Activated T-cell treated with anti-CD3 and anti-CD28 coated beads for 24 hours (primary cell): ENCODE results near the gene APP.

Source experiments
- DNase-seq: peaks from one replicate; pipeline ENCODE4 v3.0.0-alpha.2; 2020; ENCODE audit warnings: low read depth

Gene APP

DNA sequence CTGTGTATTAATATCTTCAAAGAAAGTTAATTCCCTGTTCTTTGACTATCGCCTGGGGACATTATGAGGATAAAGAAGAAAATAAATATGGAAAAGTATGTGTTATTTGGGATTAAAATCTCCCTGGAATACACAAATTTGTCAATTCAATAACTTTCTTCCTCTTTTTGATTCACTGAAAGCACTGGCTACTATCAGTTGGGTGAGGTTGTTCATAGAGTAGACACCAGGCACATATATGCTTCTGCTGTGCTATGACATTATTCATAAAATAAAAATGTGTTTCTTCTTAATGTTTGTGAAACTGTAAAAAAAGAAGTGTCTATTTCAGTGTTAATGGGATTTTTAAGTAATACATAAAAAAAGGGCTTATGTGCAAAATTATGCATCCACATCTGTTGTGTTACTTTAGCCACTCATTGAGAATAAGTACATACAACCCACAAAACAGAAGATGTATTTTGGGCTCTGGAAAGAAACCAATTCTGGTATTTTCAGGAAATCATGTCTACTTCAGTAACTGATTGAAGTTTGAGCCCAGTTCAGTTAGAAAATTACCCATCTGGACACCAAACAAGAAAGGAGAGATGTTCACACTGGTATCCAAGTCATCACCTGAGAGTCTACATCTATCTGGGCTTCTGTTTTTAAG lies 266.4 kb downstream of the APP start:
- DNase-seq: no peak

GRCh38 chr21:25903607-25904006 lies 267.0 kb downstream of the APP start:
- DNase-seq: no peak

DNA sequence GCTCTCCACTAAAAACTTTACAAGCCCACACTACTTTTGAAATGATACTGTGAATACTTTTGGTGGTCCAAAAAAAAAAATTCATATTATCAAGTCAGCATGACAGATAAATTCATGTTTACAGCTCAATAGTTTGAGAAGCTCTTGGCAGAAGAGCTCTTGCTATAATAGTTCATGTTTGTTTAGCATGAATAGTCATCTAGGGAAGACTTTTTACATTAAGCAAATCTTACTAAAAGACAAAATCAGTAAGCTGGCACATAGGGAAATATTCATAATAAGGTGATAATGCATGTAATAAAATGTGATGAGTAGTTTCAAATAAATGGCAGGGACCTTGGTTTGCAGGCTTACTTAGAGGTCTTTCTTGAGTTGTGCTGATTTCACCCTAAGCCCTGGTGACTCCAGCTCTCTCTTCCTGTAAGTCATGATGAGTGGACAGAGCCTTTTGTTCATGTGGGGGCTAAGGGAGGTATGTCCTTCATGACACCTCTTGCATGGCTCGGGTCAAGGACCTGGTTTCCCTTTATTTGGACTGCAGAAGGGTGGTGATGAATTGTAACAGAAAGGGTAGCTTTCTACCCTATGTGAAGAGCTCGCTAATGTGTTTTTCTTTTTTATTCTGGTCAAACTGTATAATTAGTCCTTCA lies 269.1 kb downstream of the APP start:
- no peak for DNase-seq

GRCh38 chr21:25898671-25899070 lies 271.9 kb downstream of the APP start:
- no peak for DNase-seq

DNA sequence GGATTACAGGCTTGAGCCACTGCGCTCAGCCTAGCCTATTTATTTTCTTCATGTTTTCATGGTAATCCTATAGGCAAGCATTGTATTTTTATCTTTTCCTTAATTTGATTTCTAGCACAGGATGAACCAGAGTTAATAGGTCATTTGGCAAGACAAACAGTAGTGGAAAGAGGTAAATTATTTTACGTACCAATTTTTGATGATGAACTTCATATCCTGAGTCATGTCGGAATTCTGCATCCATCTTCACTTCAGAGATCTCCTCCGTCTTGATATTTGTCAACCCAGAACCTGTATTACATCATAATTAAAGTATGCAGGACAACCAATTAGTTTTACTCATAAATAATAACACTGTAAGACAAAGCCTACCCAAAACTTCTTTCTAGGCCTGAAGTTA lies 273.2 kb downstream of the APP start:
- DNase-seq: no peak

DNA sequence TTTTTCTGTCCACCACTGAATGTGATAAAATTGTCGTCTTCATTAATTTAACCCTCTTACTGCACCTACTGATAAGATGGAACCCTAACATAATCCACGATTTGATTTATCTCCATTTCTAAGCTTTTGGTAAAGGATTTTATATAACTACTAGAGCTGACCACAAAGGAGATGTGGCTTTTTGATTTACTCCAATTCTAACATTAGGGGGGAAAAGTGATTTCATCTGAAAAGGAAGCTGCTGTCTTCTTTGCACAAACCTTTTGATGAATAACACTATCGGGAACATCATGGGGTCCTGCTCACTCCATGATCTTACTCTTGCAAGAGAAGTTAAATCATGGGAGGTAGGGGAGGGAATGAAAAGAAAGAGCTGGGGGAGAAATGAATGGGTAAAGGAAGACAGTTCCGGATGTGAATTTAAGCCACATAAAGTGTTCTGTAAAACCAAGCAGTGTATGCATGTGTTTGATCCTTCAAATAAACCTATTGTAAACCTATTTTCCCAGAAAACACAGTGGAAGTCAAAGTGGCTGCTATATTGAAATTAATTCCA lies 274.0 kb downstream of the APP start:
- DNase-seq: no peak

- DNase-seq: no peak
Observed at GRCh38 chr21:25895565-25896205, 274.9 kb downstream of the APP start.

- no peak for DNase-seq
Observed at GRCh38 chr21:25893191-25893590, 277.4 kb downstream of the APP start.

GRCh38 chr21:25891596-25891995 lies 279.0 kb downstream of the APP start:
- DNase-seq: no peak

DNA sequence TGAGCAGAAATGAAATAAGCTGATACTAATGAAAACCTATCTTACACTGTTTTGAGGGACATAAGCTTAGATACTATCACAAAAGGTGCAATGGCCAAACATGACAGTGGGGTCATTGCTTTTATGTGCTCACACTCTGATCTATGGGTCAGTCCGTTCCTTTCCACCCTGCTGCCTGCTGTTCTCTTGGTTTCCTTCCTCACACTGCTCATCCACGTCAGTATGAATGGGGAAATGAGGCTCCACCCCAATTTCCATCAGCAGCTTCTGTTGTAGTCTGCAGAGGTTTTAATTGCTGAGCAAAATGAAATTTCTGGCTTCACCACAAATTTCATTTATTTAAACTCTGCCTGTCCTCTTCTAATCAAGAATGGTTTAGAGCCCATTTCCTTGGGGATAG lies 280.6 kb downstream of the APP start:
- no peak for DNase-seq

DNA sequence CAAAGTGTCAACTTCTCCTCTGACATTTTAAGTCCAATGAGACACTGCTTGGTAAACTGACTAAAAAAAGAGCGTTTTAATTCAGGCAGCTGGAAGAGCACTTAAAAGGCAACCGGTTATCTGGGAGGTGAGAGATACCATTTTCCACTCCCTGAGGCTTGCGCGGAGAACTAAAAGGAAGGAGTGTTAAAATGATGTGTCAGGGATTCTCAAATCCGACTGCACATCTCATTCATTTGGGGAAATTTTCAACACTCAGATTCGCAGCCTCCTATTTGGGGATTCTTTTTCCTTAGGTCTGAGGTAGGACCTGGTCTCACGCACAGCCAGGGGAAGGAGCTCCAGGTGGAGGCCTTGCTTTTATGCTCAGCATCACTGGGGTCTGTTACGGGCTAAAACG lies 281.9 kb downstream of the APP start:
- DNase-seq: no peak

GRCh38 chr21:25887646-25888306 lies 282.8 kb downstream of the APP start:
- DNase-seq: no peak

GRCh38 chr21:25887166-25887565 lies 283.4 kb downstream of the APP start:
- no peak for DNase-seq

GRCh38 chr21:25885880-25886279 lies 284.7 kb downstream of the APP start:
- DNase-seq: no peak

- no peak for DNase-seq
Observed at GRCh38 chr21:25885405-25885804, 285.2 kb downstream of the APP start.

DNA sequence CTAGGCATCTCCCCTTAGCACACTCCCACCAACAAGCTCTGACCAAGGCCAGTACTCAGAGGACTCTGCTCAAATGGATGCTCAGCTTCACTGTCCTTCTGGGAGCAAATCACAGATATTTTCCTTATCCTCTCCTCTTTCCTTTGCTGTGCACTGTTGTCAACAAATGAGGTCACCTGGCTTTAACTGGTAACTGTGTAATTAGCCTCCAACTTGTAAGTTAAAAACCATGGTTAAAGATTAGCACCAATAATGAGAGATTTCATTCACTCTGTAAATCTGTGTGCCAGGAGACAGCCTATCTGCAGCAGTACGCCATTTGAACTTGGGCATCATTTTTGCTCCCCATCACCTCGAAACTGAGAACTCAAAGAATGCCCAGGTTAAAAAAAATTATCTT lies 286.3 kb downstream of the APP start:
- no peak for DNase-seq

GRCh38 chr21:25881524-25882376 lies 288.8 kb downstream of the APP start:
- DNase-seq: peak; percentile 44

DNA sequence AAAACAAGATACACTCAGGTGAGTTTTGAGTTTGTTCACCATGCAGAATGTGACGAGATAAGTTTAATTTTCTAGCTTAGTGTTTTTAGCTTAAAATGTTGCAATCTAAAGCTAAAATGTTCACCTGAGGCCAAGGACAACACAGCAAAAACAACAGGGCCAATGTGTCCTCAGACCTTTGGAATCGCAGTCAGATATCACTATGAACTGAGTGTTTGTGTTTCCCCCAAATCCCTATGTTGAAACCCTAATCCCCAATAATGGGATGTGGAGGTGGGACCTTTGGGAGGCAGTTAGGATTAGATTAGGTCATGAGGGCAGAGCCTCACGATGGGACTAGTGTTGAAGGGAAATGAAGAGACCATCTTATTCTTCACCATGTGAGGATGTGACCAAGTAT lies 291.4 kb downstream of the APP start:
- DNase-seq: no peak

DNA sequence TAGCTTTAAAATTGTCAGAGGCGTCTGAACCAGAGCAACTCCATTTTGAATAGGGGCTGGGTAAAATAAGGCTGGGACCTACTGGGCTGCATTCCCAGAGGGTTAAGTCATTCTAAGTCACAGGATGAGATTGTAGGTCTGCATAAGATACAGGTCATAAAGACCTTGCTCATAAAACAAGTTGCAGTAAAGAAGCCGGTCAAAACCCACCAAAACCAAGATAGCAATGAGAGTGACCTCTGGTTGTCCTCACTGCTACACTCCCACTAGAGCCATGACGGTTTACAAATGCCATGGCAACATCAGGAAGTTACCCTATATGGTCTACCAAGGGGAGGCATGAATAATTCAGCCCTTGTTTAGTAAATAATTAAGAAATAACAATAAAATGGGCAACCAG lies 292.2 kb downstream of the APP start:
- no peak for DNase-seq

DNA sequence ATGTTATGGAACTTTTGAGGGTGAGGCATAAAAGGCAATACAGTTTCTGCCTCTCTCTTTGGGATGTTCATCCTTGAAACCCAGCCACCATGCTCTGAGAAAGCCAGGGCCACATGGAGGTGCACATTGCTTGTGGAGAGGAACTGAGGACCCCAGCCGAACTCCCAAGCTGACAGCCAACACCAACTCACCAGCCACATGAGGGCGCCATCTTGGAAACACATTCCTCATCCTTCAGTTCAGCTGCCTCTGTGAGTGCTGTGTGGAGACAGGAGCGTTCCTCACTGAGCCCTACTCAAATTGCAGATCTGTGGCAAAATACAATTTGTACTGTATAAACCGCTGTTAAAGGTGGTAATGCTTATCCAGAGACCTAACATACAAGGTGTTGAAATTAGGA lies 298.3 kb downstream of the APP start:
- no peak for DNase-seq

DNA sequence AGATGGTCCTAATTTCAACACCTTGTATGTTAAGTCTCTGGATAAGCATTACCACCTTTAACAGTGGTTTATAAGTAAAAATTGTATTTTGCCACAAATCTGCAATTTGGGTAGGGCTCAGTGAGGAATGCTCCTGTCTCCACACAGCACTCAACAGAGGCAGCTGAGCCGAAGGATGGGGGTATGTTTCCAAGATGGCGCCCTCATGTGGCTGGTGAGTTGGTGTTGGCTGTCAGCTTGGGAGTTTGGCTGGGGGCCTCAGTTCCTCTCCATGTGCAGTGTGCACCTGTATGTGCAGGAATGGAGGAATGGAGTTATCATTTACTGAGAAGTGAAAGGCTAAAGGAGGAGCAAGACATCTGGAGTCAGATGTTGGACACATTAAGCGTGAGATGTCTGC lies 299.0 kb downstream of the APP start:
- DNase-seq: no peak

DNA sequence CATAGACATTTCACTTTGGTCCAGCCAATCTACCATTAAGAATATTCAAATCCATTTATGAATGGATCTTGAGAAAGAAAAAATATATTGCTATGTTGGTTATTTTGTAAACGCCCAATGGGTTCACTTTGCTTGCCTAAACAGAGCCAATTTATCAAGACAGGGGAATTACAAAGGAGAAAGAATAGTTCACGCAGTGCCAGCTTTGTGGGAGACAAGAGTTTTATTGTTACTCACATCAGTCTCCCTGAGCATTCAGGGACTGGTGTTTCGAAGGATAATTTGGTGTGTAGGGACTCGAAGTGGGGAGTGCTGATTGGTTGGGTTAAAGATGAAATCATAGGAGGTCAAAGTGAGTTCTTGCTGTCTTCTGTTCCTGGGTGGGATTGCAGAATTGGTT lies 300.5 kb downstream of the APP start:
- DNase-seq: no peak
